GM12891 (cell line): Measurements from ENCODE around the gene STON2.
"Not testable (repeated sequence)": the region's sequence is repeated elsewhere in the genome, so short reads cannot be mapped to it uniquely, and the experiment has no call there.

ENCODE experiments used
- POLR2A ChIP-seq: IDR thresholded peaks from 2 replicates; pipeline ENCODE4 v1.6.1; 2011; ENCODE audit warnings: low read depth, low read length, control low read depth
- POLR2AphosphoS5 ChIP-seq: IDR thresholded peaks from 2 replicates; pipeline ENCODE4 v1.6.1; 2011; ENCODE audit warnings: low read depth, low read length, control low read depth
- TAF1 ChIP-seq: IDR thresholded peaks from 2 replicates; pipeline ENCODE4 v1.6.1; 2011; ENCODE audit warnings: low read depth, low read length, control low read depth

DNA sequence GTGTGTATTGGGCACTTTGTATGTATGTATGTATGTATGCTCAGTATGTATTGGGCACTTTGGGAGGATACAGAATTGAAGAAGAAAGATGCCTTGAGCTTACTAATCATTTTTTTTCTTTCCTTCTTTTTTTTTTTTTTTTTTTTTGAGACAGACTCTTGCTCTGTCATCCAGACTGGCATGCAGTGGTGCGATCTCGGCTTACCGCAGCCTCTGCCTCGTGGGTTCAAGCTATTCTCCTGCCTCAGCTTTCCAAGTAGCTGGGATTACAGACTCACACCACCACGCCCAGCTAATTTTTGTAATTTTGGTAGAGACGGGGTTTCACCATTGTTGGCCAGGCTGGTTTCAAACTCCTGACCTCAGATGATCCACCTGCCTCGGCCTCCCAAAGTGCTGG, 176.3 kb downstream of the STON2 start:
- TF ChIP-seq TAF1, POLR2AphosphoS5, POLR2A: not testable (repeated sequence)
